HepG2 (cell line): ENCODE data around the gene MARF1. TPM values are rescaled to one million over a fixed set of nuclear protein-coding genes. Genes with fewer than 3 reads are reported as not detected.

Experiments used
- ARID2 ChIP-seq: sonication (generic); formaldehyde crosslinking; IDR thresholded peaks from 2 replicates; pipeline ENCODE4 v1.8.1; 2022; ENCODE audit warnings: mild to moderate bottlenecking, missing genetic modification reagents, borderline replicate concordance
- IRF9 ChIP-seq: sonication (generic); formaldehyde crosslinking; IDR thresholded peaks from 2 replicates; pipeline ENCODE4 v1.8.0; 2022; ENCODE audit warnings: missing genetic modification reagents, mild to moderate bottlenecking, borderline replicate concordance
- KDM3A ChIP-seq: IDR thresholded peaks from 2 replicates; pipeline ENCODE4 v1.6.1; 2018; ENCODE audit warnings: low read depth, missing compliant biosample characterization
- MLXIP ChIP-seq: sonication (generic); formaldehyde crosslinking; IDR thresholded peaks from 2 replicates; pipeline ENCODE4 v1.9.0; 2021; ENCODE audit warnings: missing genetic modification reagents, borderline replicate concordance
- MXD1 ChIP-seq: sonication (generic); formaldehyde crosslinking; IDR thresholded peaks from 2 replicates; pipeline ENCODE4 v1.4.0; 2020; ENCODE audit warnings: mild to moderate bottlenecking, missing genetic modification reagents
- NPAS2 ChIP-seq: sonication (generic); formaldehyde crosslinking; IDR thresholded peaks from 2 replicates; pipeline ENCODE4 v1.8.0; 2022; ENCODE audit warnings: mild to moderate bottlenecking, missing genetic modification reagents, borderline replicate concordance
- NR2C2 ChIP-seq: sonication (generic); formaldehyde crosslinking; IDR thresholded peaks from 2 replicates; pipeline ENCODE4 v1.4.0; 2020; ENCODE audit warnings: missing genetic modification reagents, mild to moderate bottlenecking, moderate library complexity, borderline replicate concordance
- SNAPC4 ChIP-seq: sonication (generic); formaldehyde crosslinking; IDR thresholded peaks from 2 replicates; pipeline ENCODE4 v1.4.0; 2020; ENCODE audit warnings: mild to moderate bottlenecking, missing genetic modification reagents
- THAP11 ChIP-seq: IDR thresholded peaks from 2 replicates; pipeline ENCODE4 v1.6.1; 2016; ENCODE audit warnings: missing biosample characterization, missing genetic modification reagents
- ZFP36 ChIP-seq: fragments of 150-350 bp; IDR thresholded peaks from 2 replicates; pipeline ENCODE4 v1.6.1; 2018; ENCODE audit warnings: borderline replicate concordance, low read length, low read depth; ENCODE audit not compliant: partially characterized antibody
- ZFY ChIP-seq: sonication (generic); formaldehyde crosslinking; IDR thresholded peaks from 2 replicates; pipeline ENCODE4 v1.4.0; 2020; ENCODE audit warnings: missing genetic modification reagents
- ZKSCAN5 ChIP-seq: sonication (generic); formaldehyde crosslinking; IDR thresholded peaks from 2 replicates; pipeline ENCODE4 v1.5.1; 2020; ENCODE audit warnings: mild to moderate bottlenecking, missing genetic modification reagents
- ZMAT5 ChIP-seq: sonication (generic); formaldehyde crosslinking; IDR thresholded peaks from 2 replicates; pipeline ENCODE4 v1.5.0; 2020; ENCODE audit warnings: mild to moderate bottlenecking, low read depth, missing genetic modification reagents, borderline replicate concordance
- ZNF501 ChIP-seq: sonication (generic); formaldehyde crosslinking; IDR thresholded peaks from 2 replicates; pipeline ENCODE4 v1.5.1; 2020; ENCODE audit warnings: mild to moderate bottlenecking, moderate library complexity, missing genetic modification reagents
- ZNF790 ChIP-seq: sonication (generic); formaldehyde crosslinking; IDR thresholded peaks from 2 replicates; pipeline ENCODE4 v1.8.0; 2022; ENCODE audit warnings: missing genetic modification reagents, mild to moderate bottlenecking, borderline replicate concordance
- polyA plus RNA-seq, 8 experiments: library from polyadenylated mRNA; depleted of rRNA in 3 of 8; stranded (reverse) in 7 of 8; unstranded in 1 of 8; fragments of >200 nt; fragmentation: Illumina TruSeq in 4 of 8; extraction: Trizol in 4 of 8; gene quantifications; 2 replicates each; pipeline versions ENCODE4 v1.2.1 to v1.2.3, GENCODE V29; 2011 to 2016; ENCODE audit warnings: low read depth in 4 of 8, missing spikeins in 1 of 8, mixed read lengths in 1 of 8; ENCODE audit not compliant: insufficient read depth in 1 of 8
- total RNA-seq, 5 experiments: library from RNA; depleted of rRNA; stranded (reverse); fragments of >200 nt; fragmentation: Illumina TruSeq; extraction: Trizol; gene quantifications; 2 replicates each; pipeline ENCODE4 v1.2.3, GENCODE V29; 2016; ENCODE audit warnings: low read depth in 1 of 5

The MARF1 gene
- total and polyA plus RNA-seq, 2 of the 13 experiments (the other 11 are each of a cell fraction or from before 2014, with no cell fraction given), result 8.7 to 20.7 TPM

- TF ChIP-seq SNAPC4 (no peak), THAP11 (CRISPR knock-in tag) (no peak; the same call in 1 of the 2 replicates), ZMAT5 (CRISPR knock-in tag) (no peak), ZFP36 (no peak), ARID2 (CRISPR knock-in tag) (no peak), ZNF790 (CRISPR knock-in tag) (peak; percentile 57; the same call in 1 of the 2 replicates), NR2C2 (CRISPR knock-in tag) (peak; percentile 17; the same call in 1 of the 2 replicates), KDM3A (CRISPR knock-in tag) (0 out of 2 replicates have a peak, but pooled peaks have one; percentile 16), ZFY (CRISPR knock-in tag) (peak; percentile 82; the same call in 1 of the 2 replicates), IRF9 (CRISPR knock-in tag) (peak; percentile 90; the same call in 1 of the 2 replicates), MLXIP (peak; percentile 51; the same call in 1 of the 2 replicates), ZKSCAN5 (CRISPR knock-in tag) (no peak), NPAS2 (CRISPR knock-in tag) (no peak), MXD1 (CRISPR knock-in tag) (0 out of 2 replicates have a peak, but pooled peaks have one; percentile 38), ZNF501 (peak; percentile 59)
Measured at GRCh38 chr16:15650019-15650697, 7.2 kb upstream of the MARF1 start, which contains the start of gene NDE1 (continued).
